Measurements from ENCODE around the gene UTF1.

DNA sequence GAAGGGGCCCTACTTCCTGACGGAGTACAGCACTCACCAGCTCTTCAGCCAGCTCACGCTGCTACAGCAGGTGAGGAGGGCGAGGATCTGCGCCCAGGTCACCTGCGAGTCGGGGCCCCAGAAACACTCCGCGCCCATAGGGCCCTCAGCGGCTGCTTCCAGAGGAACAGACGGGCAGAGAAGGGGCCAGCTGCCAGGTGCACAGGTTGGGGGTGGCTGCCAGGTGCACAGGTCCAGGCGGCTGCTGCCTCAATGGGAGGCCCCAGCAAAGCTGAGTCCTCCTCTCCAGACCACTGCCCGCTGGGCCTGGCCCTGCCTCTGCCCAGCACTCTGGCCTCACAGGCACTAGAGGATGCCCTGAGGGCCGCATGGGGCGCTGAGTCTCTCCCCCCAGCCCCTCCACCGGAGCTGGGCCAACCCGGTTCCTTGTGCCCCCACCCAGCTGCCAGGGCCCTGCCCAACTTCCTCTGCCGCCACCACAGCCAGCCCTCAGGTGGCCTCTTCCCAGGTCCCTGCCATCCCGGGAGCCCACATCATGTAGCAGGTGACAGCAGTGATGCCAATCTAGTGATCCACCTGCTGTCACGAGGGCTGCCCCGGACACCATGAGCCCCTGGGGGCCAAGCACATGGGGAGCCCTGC is 17.0 kb upstream of the UTF1 start:
- TF ChIP-seq, protein P1, sequence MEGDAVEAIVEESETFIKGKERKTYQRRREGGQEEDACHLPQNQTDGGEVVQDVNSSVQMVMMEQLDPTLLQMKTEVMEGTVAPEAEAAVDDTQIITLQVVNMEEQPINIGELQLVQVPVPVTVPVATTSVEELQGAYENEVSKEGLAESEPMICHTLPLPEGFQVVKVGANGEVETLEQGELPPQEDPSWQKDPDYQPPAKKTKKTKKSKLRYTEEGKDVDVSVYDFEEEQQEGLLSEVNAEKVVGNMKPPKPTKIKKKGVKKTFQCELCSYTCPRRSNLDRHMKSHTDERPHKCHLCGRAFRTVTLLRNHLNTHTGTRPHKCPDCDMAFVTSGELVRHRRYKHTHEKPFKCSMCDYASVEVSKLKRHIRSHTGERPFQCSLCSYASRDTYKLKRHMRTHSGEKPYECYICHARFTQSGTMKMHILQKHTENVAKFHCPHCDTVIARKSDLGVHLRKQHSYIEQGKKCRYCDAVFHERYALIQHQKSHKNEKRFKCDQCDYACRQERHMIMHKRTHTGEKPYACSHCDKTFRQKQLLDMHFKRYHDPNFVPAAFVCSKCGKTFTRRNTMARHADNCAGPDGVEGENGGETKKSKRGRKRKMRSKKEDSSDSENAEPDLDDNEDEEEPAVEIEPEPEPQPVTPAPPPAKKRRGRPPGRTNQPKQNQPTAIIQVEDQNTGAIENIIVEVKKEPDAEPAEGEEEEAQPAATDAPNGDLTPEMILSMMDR (IDR thresholded peaks at IDR 0.05), result no peak
- TF ChIP-seq EZH2 (IDR thresholded peaks at IDR 0.05), result no peak
